ENCODE data around the gene SYNCRIP.
"Not testable (repeated sequence)": the region's sequence is repeated elsewhere in the genome, so short reads cannot be mapped to it uniquely, and the experiment has no call there.

SYNCRIP gene

GRCh38 chr6:85642774-85643536, at the start of gene SYNCRIP:
Gene SYNCRIP (minus strand): TSS chr6:85642886. CDS start chr6:85641439, 1,447 bp downstream.
- DNase-seq: peak; percentile 97

DNA sequence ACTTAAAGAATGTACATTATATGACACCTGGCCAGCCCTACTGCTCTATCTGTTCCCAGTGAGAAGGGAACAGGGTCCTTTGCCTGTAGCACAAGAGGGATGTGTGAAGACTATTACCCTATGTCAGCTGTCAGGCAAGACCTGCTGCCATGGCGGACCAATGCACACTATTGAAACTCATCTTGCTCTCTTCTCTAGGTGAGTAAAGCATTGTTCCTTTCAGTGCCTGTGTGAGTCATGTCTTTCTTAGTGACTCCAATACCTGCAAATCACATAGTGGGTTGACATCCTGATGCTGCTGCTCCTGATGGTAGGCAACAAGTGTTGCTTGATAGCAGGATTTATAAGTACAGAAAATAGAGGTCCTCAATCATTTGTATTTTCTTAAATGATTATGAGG, 48.8 kb upstream of the SYNCRIP start:
- DNase-seq: no peak

DNA sequence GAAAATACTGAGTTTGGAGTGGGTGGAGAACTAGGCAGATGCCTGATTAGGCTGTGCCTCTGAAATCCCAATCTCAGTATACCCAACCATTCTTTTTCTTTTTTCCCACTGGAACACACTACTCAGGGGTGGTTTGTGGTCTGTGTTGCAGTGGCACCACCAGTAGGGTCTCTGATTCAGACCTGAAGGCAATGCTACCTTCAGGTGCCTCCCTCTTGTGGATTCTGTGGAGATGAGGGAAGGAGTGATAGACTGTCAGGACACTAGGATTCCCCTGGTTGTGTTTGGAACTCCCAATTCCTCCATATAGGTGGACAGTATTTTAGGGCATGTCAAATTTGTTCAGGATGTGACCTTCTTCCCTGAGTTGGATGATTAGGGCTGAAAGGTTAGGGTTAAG, 47.4 kb upstream of the SYNCRIP start:
- DNase-seq: no peak

- no peak for DNase-seq
These were observed 43.0 kb upstream of the SYNCRIP start for GRCh38 chr6:85685713-85686112.

- DNase-seq: no peak
These were observed 42.1 kb upstream of the SYNCRIP start for GRCh38 chr6:85684809-85685171.

GRCh38 chr6:85684133-85684808, 41.6 kb upstream of the SYNCRIP start:
- no peak for DNase-seq

DNA sequence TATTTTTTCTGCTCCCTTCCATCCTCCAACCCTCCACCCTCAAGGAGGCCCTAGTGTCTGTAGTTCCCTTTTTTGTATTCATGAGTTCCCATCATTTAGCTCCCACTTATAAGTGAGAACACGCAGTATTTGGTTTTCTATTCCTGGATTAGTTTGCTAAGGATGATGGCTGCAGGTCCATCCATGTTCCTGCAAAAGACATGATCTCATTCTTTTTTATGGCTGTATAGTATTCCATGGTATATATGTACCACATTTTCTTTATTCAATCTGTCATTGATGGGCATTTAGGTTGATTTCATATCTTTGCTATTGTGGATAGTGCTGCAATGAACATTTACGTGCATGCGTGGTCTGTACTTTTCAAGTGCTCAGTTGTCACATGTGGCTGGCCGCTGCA, 39.2 kb upstream of the SYNCRIP start:
- DNase-seq: not testable (repeated sequence)

GRCh38 chr6:85680388-85680787, 37.7 kb upstream of the SYNCRIP start:
- no peak for DNase-seq

- no peak for DNase-seq
These were observed 36.9 kb upstream of the SYNCRIP start for GRCh38 chr6:85679445-85680123.

- DNase-seq: peak; percentile 96
These were observed 36.1 kb upstream of the SYNCRIP start for GRCh38 chr6:85678602-85679444.

GRCh38 chr6:85678026-85678601, 35.4 kb upstream of the SYNCRIP start:
- DNase-seq: no peak

GRCh38 chr6:85677234-85677956, 34.7 kb upstream of the SYNCRIP start:
- no peak for DNase-seq

DNA sequence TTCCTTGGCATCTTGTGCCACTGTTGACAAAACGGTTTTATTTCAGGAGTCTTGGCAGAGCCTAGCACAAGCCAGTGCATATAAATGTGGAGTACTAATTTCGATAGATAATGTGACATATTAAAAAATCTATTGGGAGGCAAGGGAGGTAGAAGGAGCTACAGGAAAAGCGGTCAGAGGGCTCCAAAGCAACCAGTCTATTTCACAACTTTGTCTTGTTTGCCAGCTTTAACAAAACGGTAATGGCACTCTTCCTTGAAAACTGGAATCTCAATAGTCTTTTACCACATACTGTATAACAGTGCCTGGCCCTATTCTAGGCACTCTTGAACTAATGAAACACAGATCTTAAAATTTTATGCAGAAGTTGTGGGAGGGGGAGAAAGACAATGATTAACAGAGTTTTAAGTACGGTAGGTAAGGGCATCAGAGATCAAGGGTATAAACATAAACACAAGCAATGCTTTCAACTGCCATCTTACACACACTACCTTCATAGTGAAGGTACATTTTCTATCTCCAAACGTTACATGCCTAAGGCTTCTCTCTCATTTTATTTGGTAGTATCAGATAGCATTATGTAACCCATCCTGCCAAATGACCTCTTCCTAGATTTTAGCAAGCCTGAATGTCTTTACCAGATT, 33.5 kb upstream of the SYNCRIP start:
- no peak for DNase-seq

DNA sequence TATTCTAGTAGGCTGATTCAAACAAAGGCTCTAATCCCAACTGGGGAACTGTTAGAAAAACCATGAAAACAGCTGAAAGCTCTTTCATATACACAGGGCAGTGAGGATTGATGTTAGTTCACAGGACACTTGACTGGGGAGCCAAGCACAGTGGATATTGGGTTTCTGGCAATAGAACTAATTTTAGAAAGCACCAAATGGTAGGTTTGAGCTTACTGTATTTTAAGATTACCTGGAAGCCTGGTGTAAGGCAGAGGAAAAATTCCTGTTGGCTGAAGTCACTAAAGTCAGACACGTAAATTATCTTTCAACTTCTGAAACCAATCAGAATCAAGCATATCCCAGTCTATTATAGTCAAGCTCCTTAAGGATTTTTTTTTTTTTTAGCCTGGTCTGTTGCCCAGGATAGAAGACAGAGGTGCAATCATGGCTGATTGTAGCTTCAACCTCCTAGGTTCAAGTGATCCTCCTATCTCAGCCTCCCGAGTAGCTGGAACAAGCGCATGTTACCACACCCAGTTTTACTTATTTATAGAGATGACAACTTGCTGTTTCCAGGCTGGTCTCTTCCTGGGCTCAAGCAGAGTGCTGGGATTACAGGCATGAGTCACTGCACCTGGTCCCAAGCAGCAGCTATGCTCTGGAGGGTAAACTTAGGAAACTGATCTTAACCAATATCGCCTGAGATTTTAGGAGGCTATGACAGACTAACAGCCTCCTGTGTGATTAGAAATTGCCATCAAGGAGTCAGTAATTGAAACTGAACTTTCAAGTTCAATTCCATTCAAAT, 32.5 kb upstream of the SYNCRIP start:
- DNase-seq: no peak

GRCh38 chr6:85674604-85675003, 31.9 kb upstream of the SYNCRIP start:
- no peak for DNase-seq

DNA sequence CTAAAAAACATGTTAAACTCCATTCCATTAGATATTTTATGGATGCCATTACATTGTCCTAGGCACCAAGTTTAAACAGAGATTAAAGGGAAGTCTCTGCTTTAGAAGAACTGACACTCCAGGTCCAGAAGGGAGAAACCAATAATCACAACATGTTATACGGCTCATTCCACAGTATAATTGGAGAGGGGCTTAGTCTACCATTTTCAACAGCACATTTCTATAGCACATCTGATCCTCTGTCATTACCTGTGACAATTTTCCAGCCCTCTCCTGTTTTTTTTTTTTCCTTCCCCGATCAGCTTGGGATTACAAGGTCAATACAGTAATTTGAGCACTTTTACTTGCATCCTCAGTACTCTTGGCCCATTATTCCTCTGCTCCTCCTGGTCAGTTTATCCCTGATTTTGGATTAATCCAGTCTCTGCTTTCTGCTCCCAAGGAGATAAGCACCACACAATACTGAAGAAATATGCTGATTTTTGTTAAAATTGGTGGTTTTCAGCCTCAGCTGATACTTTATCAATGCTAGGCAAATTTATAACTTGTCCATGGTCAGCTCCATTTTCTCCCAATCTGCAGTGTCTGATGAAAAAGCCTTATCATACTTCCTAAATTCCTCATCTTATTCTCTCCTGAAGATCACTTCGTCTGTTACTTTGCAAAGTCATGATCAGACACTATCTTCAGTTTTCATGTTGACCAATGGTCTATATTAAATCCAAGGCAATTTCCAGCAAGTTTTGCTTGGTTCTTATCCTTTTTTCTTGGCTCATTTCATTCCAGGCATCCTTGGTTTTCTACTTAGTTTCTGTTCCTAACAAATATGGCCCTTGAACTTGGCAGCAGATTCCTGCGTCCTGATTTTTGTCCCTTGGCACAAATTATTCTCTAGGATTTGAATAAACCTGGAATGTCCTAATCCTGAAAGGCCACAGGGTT, 30.8 kb upstream of the SYNCRIP start:
- DNase-seq: no peak

GRCh38 chr6:85672623-85673022, 29.9 kb upstream of the SYNCRIP start:
- no peak for DNase-seq

GRCh38 chr6:85672050-85672449, 29.4 kb upstream of the SYNCRIP start:
- DNase-seq: no peak

DNA sequence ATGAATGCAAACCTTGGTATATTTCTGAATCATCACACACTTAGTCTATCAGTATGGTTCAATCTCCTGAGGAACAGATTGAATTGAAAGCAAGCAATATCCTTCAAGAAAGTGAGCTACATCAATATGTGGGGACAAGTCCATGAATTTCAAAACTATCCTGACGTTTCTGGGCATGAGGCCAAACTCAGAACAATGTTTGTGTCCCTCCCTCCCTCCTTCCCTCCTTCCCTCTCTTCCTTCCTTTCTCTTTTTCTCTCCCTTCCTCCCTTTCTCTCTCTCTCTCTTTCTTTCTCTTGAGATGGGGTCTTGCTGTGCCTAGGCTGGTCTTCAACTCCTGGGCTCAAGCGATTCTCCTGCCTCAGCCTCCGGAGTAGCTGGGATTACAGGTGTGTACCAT, 27.9 kb upstream of the SYNCRIP start:
- no peak for DNase-seq

Measured in activated T-cell treated with anti-CD3 and anti-CD28 coated beads for 4 hours (primary cell).